GM10248 (cell line): Measurements from ENCODE around the gene ABCB11.
"Not testable (repeated sequence)": the region's sequence is repeated elsewhere in the genome, so short reads cannot be mapped to it uniquely, and the experiment has no call there.

Experiments used
- CTCF ChIA-PET: fragments of 300-600 bp; sonication (Branson Sonifier 250); formaldehyde crosslinking; extraction: SDS; loops from one replicate; lab custom pipeline; 2021; ENCODE audit warnings: antibody characterized with exemption; lab: Yijun Ruan, JAX
- POLR2A ChIA-PET: fragments of 350-650 bp; sonication (Branson Sonifier 250); formaldehyde crosslinking; extraction: SDS; loops from one replicate; lab custom pipeline; 2020; ENCODE audit warnings: antibody characterized with exemption; lab: Yijun Ruan, JAX
- DNase-seq: peaks from one replicate; pipeline ENCODE4 v3.0.0; 2012; ENCODE audit errors: extremely low spot score
- CTCF ChIP-seq: IDR thresholded peaks from 2 replicates; pipeline ENCODE4 v1.5.1; 2012; ENCODE audit warnings: mild to moderate bottlenecking, low read depth; ENCODE audit errors: extremely low read depth, missing control alignments, control extremely low read depth

ABCB11 gene

GRCh38 chr2:168889635-168890005 lies 141.5 kb downstream of the ABCB11 start:
- CTCF ChIA-PET = no interaction called here
- no peak for TF ChIP-seq CTCF

GRCh38 chr2:168884975-168885374 lies 146.1 kb downstream of the ABCB11 start:
- CTCF ChIA-PET = no interaction called here

More at GRCh38 chr2:168889635-168890005, 141.5 kb downstream of the ABCB11 start:
- no peak for DNase-seq
- POLR2A ChIA-PET = no interaction called here

GRCh38 chr2:168882163-168882562 lies 149.0 kb downstream of the ABCB11 start:
- CTCF ChIA-PET = not testable (repeated sequence)

More at GRCh38 chr2:168884975-168885374, 146.1 kb downstream of the ABCB11 start:
- no peak for TF ChIP-seq CTCF
- DNase-seq = no peak
- POLR2A ChIA-PET = no interaction called here

GRCh38 chr2:168874368-168875054 lies 156.6 kb downstream of the ABCB11 start:
- POLR2A ChIA-PET = no interaction called here
- TF ChIP-seq CTCF = no peak
- DNase-seq = no peak
- CTCF ChIA-PET = interaction anchor here (1.3 to 1.4 kb wide), 2 partner anchors 9 to 47 kb away, joined by 3 to 4 read pairs; no protein-coding TSS in a partner anchor

More at GRCh38 chr2:168882163-168882562, 149.0 kb downstream of the ABCB11 start:
- POLR2A ChIA-PET, DNase-seq: not testable (repeated sequence)

GRCh38 chr2:168870824-168871223 lies 160.3 kb downstream of the ABCB11 start:
- CTCF ChIA-PET, POLR2A ChIA-PET: not testable (repeated sequence)

More at GRCh38 chr2:168870824-168871223, 160.3 kb downstream of the ABCB11 start:
- not testable (repeated sequence) for DNase-seq
